Ovary (tissue), 9 donors: ENCODE measurements around the gene FECH. TPM values are rescaled to one million over a fixed set of nuclear protein-coding genes. Genes with fewer than 3 reads are reported as not detected.
"Not testable (repeated sequence)": the region's sequence is repeated elsewhere in the genome, so short reads cannot be mapped to it uniquely, and the experiment has no call there.

ENCODE experiments used
- DNase-seq, 5 donors: peaks; one replicate each; pipeline ENCODE4 v3.0.0-alpha.2; 2019 to 2020
- H3K27ac ChIP-seq, 2 donors: fragments of 200-600 bp; one replicate each; pipeline versions ENCODE4 v1.5.1 to v1.8.0; 2019 to 2022
- H3K27me3 ChIP-seq: fragments of 200-600 bp; one replicate; pipeline ENCODE4 v1.8.0; 2022
- H3K36me3 ChIP-seq: fragments of 200-600 bp; sonication (generic); one replicate; pipeline ENCODE4 v1.5.1; 2019
- H3K4me1 ChIP-seq: one replicate; pipeline ENCODE4 v1.8.1; 2013; ENCODE audit warnings: mild to moderate bottlenecking, moderate library complexity; ENCODE audit not compliant: insufficient read depth
- H3K4me3 ChIP-seq: fragments of 200-600 bp; sonication (generic); one replicate; pipeline ENCODE4 v1.5.1; 2017
- H3K9me3 ChIP-seq, 2 donors: fragments of 200-600 bp in 1 of 2; sonication (generic) in 1 of 2; one replicate each; pipeline versions ENCODE4 v1.5.1 to v1.8.1; 2013 to 2019; ENCODE audit warnings: mild to moderate bottlenecking in 1 of 2, moderate library complexity in 1 of 2
- EP300 ChIP-seq: sonication (generic); formaldehyde crosslinking; IDR thresholded peaks from one replicate; pipeline ENCODE4 v1.6.1; 2017; ENCODE audit warnings: antibody characterized with exemption
- POLR2A ChIP-seq: fragments of 450-650 bp; IDR thresholded peaks from one replicate; pipeline ENCODE4 v1.6.1; 2017; ENCODE audit warnings: antibody characterized with exemption, mild to moderate bottlenecking, moderate library complexity
- whole genome bisulfite sequencing, 3 donors: extraction: QIAGEN DNeasy Blood & Tissue Kit in 1 of 3; methylation state at CpG; one replicate each; pipeline versions ENCODE4 v1.1.5 to v1.1.7; 2013 to 2017; 5-methylcytosine and 5-hydroxymethylcytosine counted together
- intact Hi-C, 4 donors: fragments of 100-400 bp; cut with DNase I; formaldehyde crosslinking; loops; one replicate each; pipeline versions ENCODE4 v1.11.0 to v1.15.1; 2022 to 2023
- polyA plus RNA-seq, 2 donors: library from polyadenylated mRNA; stranded (reverse); fragments of 200-250 nt in 1 of 2; fragments of 350-450 nt in 1 of 2; fragmentation: Illumina TruSeq in 1 of 2; extraction: RNeasy Lipid Tissue Mini Kit (QIAGEN cat#74804) in 1 of 2; gene quantifications; one replicate each; pipeline ENCODE4 v1.2.3, GENCODE V29; 2013 to 2014
- total RNA-seq, 7 donors: library from RNA; depleted of rRNA in 2 of 7; stranded (reverse); fragments of >200 nt in 2 of 7; fragmentation: NEBNext Ultra II Directional in 3 of 7; extraction: Animal tissue kit (Norgen Biotek cat#: 25700) in 3 of 7; gene quantifications; one replicate each; pipeline versions ENCODE4 v1.1.0 to v1.2.4, GENCODE V29; 2016 to 2023
- TF ChIP-seq, protein P1 (sequence below), 3 donors: fragments of 450-650 bp in 2 of 3; fragments of 200-600 bp in 1 of 3; IDR thresholded peaks; one replicate each; pipeline versions ENCODE4 v1.5.1 to v1.8.0; 2016 to 2022; ENCODE audit warnings: antibody characterized with exemption in 3 of 3, mild to moderate bottlenecking in 1 of 3
- donor health status: DM: no; HTN: no; CAD: no; lungs with moderate emphysema.
- donor health status: DM: no; HTN: no; CAD: no.
- donor health status: Bipolar disorder and iron deficiency.
- donor health status: DM: yes; HTN: yes; CAD: no.
- donor health status: DM: no; HTN: no; CAD: no.
- donor health status: DM: yes; HTN: yes; CAD: no.

FECH gene
- total and polyA plus RNA-seq, 9 donors = 10.0 to 35.8 (median 19.4) TPM

DNA sequence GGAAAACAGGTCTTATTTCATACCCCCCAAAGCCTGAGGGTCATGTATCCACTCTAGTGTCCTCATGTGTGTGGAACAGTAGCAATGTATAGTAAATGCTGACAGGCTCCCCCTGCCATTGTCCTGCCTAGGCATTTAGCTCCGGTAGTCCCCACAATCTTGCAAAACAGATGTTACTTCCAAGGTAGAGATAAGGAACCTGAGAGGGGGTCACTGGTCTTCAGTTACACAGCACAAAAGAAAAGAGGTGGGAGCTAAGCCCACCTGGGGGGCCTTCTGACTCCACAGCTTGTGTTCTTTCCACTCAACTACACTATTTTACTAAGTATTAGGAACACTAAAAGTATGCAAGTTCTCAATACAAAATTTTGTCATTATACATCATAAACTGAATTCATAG, 17.4 kb upstream of the FECH start:
- DNase-seq = no peak
- Histone ChIP-seq H3K27me3 (no peaks in the 10 kb centered on the region), H3K36me3 (no peaks in the 10 kb centered on the region), H3K4me3 (no peak overlapping the region), H3K4me1 (no peaks in the 10 kb centered on the region), H3K27ac (no peak overlapping the region), H3K9me3 (no peaks in the 10 kb centered on the region)
- WGBS, 3 donors = 76 to 79% (median 78%) methylated on average over 1 of the region's 1 CpG
- TF ChIP-seq POLR2A (no peak), EP300 (no peak)
- TF ChIP-seq, protein P1, sequence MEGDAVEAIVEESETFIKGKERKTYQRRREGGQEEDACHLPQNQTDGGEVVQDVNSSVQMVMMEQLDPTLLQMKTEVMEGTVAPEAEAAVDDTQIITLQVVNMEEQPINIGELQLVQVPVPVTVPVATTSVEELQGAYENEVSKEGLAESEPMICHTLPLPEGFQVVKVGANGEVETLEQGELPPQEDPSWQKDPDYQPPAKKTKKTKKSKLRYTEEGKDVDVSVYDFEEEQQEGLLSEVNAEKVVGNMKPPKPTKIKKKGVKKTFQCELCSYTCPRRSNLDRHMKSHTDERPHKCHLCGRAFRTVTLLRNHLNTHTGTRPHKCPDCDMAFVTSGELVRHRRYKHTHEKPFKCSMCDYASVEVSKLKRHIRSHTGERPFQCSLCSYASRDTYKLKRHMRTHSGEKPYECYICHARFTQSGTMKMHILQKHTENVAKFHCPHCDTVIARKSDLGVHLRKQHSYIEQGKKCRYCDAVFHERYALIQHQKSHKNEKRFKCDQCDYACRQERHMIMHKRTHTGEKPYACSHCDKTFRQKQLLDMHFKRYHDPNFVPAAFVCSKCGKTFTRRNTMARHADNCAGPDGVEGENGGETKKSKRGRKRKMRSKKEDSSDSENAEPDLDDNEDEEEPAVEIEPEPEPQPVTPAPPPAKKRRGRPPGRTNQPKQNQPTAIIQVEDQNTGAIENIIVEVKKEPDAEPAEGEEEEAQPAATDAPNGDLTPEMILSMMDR (IDR thresholded peaks at IDR 0.05) = no peak
- intact Hi-C loops = no loop called here

DNA sequence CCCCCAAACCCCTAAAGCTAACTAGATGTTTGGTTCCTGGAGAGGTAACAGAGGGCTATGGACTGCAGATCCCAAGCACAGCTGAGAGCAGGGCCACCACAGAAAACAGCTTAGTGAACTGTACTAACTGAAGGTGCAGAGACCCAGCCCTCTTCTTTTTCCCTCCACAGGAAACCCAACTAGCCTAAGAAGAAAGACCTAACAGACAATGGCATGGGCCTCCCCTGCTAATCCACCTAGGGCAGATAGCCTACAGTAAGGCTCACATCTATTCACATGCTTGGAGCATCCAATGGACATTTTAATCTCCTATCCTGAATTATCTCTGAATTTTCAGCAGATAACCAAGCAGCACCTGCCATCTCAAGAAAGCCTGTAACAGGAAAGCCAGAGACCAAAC, 8.8 kb upstream of the FECH start:
- TF ChIP-seq EP300 (no peak), POLR2A (no peak)
- TF ChIP-seq, protein P1 (IDR thresholded peaks at IDR 0.05) = no peak
- no peak overlapping the region for H3K4me3 ChIP-seq
- intact Hi-C loops = no loop called here
- no peak for DNase-seq
- no peaks in the 10 kb centered on the region for H3K4me1 ChIP-seq
- no peaks in the 10 kb centered on the region for H3K9me3 ChIP-seq
- no peaks in the 10 kb centered on the region for H3K27me3 ChIP-seq
- no peak overlapping the region for H3K27ac ChIP-seq
- no peaks in the 10 kb centered on the region for H3K36me3 ChIP-seq

DNA sequence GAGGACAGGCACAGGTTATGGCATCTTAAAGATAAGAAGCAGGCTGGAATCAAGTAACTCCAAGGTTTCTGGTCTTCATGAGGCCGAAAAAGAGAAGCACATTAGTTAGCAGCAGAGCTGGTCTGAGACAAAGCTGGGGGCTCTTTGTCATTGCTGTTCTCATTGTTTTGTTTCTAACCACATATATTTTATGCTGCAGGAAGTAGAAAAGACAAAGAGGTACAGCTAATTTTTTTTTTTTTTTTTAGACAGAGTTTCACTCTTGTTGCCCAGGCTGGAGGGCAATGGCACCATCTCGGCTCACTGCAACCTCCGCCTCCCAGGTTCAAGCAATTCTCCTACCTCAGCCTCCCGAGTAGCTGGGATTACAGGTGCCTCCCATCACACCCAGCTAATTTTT, 6.2 kb upstream of the FECH start:
- H3K9me3 ChIP-seq, H3K4me3 ChIP-seq, intact Hi-C loops, DNase-seq, H3K36me3 ChIP-seq, H3K27ac ChIP-seq, H3K4me1 ChIP-seq, H3K27me3 ChIP-seq: not testable (repeated sequence)
- whole genome bisulfite sequencing, 3 donors = 83 to 96% (median 92%) methylated on average over 4 of the region's 4 CpGs

DNA sequence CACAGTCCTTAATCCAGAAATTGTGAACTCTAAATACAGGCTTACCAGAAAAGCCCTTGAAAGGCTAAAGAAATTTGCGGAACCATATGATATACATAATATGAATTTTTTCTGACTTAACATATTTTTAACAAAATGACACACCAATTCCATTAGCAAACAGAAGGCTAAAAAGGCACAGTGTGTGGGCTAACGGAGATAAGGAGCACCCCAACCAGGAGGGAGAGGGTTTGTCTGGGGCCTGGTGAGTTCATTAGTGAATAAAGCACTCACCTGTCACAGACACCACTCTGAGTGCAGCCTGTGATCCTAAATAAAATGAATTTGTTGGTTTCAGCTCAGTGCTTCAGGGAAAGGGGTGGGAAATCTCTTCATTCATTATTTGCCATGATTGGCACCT, 2.7 kb upstream of the FECH start:
- DNase-seq = no peak
- no peak overlapping the region for H3K27ac ChIP-seq
- H3K27me3 ChIP-seq = no peaks in the 10 kb centered on the region
- H3K4me1 ChIP-seq = peaks cover 2% of the 10 kb centered on the region
- no peak for TF ChIP-seq POLR2A
- TF ChIP-seq, protein P1 (IDR thresholded peaks at IDR 0.05) = no peak
- no peak overlapping the region for H3K4me3 ChIP-seq
- H3K9me3 ChIP-seq = no peaks in the 10 kb centered on the region
- WGBS, 3 donors = 77 to 80% (median 80%) methylated on average over 2 of the region's 2 CpGs
- H3K36me3 ChIP-seq = no peaks in the 10 kb centered on the region
- intact Hi-C loops = no loop called here

DNA sequence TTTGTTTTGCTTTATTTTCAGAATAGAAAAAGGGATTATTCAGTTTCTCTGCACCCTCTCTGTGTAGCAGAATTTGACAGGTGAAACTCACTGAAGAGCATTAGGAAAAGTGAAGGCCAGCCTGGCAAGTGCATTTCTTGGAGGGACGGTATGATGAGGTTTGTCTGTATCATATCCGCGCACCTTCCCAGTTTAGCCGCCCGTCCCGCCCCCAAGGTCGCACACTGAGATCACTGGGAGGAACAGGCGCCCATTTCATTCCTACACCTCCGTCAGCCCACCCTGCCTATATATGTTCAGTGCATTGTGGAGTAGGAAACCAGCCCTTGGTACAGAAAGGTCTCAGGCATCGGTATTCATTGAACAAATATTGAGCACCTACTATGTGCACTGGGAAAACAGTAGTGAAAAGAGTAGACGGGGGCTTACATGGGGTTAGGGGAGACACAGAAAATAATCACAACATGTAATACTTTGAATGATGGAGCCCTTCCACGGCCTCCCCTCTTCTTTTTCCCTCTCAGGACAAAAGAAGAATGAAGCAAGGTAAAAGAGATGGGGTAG, 678 bp upstream of the FECH start:
- Histone ChIP-seq H3K9me3 (no peaks in the 10 kb centered on the region), H3K36me3 (no peaks in the 10 kb centered on the region), H3K4me3 (peak overlapping the region; percentile 59), H3K27me3 (no peaks in the 10 kb centered on the region), H3K4me1 (peaks cover 2% of the 10 kb centered on the region), H3K27ac (peak overlapping the region; percentile 81 to 90)
- intact Hi-C loops = no loop called here
- WGBS, 3 donors = 55 to 67% (median 62%) methylated on average over 12 of the region's 12 CpGs
- DNase-seq = peak in 1 of 5 donors; percentile 23
- TF ChIP-seq, protein P1 (IDR thresholded peaks at IDR 0.05) = no peak
- TF ChIP-seq EP300 (no peak), POLR2A (no peak)
